ENCODE measurements around the gene KLHL6.

- TF ChIP-seq CTCF (IDR thresholded peaks at IDR 0.05) (no peak), POLR2AphosphoS5 (IDR thresholded peaks at IDR 0.05; ENCODE audit: low read depth, low read length) (no peak)
Observed at GRCh38 chr3:183526838-183527427, 28.6 kb downstream of the KLHL6 start.
